ENCODE data around the gene TERT.

Gene TERT

GRCh38 chr5:1216211-1216917 lies 78.5 kb downstream of the TERT start:
- in situ Hi-C loops (cut with HindIII; ENCODE audit: low sequenced_read_pairs) = no loop called here
- DNase-seq (ENCODE audit: low read depth) = no peak

GRCh38 chr5:1215320-1216096 lies 79.4 kb downstream of the TERT start:
- H3K4me3 ChIP-seq (ENCODE audit: low read depth, low read length) = no peak overlapping the region
- DNase-seq (ENCODE audit: low read depth) = no peak
- no peak for TF ChIP-seq CTCF (IDR thresholded peaks at IDR 0.05; ENCODE audit: low read depth, low read length, missing control alignments)
- in situ Hi-C loops (cut with HindIII; ENCODE audit: low sequenced_read_pairs) = no loop called here

More at GRCh38 chr5:1216211-1216917, 78.5 kb downstream of the TERT start:
- no peak overlapping the region for H3K4me3 ChIP-seq (ENCODE audit: low read depth, low read length)
- no peak for TF ChIP-seq CTCF (IDR thresholded peaks at IDR 0.05; ENCODE audit: low read depth, low read length, missing control alignments)

- in situ Hi-C loops (cut with HindIII; ENCODE audit: low sequenced_read_pairs) = no loop called here
- H3K4me3 ChIP-seq (ENCODE audit: low read depth, low read length) = no peak overlapping the region
- no peak for DNase-seq (ENCODE audit: low read depth)
- no peak for TF ChIP-seq CTCF (IDR thresholded peaks at IDR 0.05; ENCODE audit: low read depth, low read length, missing control alignments)
Observed at GRCh38 chr5:1214936-1215220, 80.0 kb downstream of the TERT start.

GRCh38 chr5:1214163-1214935 lies 80.5 kb downstream of the TERT start:
- H3K4me3 ChIP-seq (ENCODE audit: low read depth, low read length) = no peak overlapping the region
- no peak for DNase-seq (ENCODE audit: low read depth)
- in situ Hi-C loops (cut with HindIII; ENCODE audit: low sequenced_read_pairs) = no loop called here
- TF ChIP-seq CTCF (IDR thresholded peaks at IDR 0.05; ENCODE audit: low read depth, low read length, missing control alignments) = no peak

GRCh38 chr5:1213508-1214162 lies 81.2 kb downstream of the TERT start:
- H3K4me3 ChIP-seq (ENCODE audit: low read depth, low read length) = no peak overlapping the region
- no peak for DNase-seq (ENCODE audit: low read depth)
- no peak for TF ChIP-seq CTCF (IDR thresholded peaks at IDR 0.05; ENCODE audit: low read depth, low read length, missing control alignments)
- in situ Hi-C loops (cut with HindIII; ENCODE audit: low sequenced_read_pairs) = no loop called here

GRCh38 chr5:1212881-1213280 lies 82.0 kb downstream of the TERT start:
- TF ChIP-seq CTCF (IDR thresholded peaks at IDR 0.05; ENCODE audit: low read depth, low read length, missing control alignments) = no peak
- no peak overlapping the region for H3K4me3 ChIP-seq (ENCODE audit: low read depth, low read length)
- in situ Hi-C loops (cut with HindIII; ENCODE audit: low sequenced_read_pairs) = no loop called here
- no peak for DNase-seq (ENCODE audit: low read depth)
